PC-3 (cell line): ENCODE measurements around the gene ELK1.

ENCODE experiments used
- CTCF ChIP-seq: fragments of 300-600 bp; sonication (generic); conservative IDR thresholded peaks from 2 replicates; pipeline ENCODE4 v1.5.1; 2017; ENCODE audit warnings: antibody characterized with exemption, low read depth, mild to moderate bottlenecking, low read length
- EZH2 ChIP-seq: fragments of 300-600 bp; sonication (generic); IDR thresholded peaks from one replicate; pipeline ENCODE4 v1.6.1; 2017; ENCODE audit warnings: antibody characterized with exemption, mild to moderate bottlenecking, low read length; ENCODE audit not compliant: unreplicated experiment

DNA sequence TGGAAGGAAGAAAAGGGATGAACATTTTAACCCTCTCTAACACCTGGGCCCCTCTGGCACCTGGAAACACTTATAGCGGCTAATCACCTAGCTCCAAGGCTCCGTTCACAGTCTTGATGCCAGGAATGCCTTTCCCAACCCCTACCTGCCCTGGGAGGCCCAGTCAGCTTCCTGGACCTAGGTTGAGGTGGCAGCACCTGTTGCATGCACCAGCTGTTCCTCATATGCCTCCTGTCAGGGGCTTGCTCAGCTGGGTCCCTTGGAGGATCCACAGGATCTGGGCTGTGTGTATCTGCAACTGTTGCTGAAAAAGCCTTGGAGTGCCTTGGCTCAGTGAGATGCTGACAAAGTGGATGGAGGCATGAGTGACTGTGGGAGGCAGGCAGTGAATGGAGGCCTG, 25.0 kb downstream of the ELK1 start:
- TF ChIP-seq EZH2 (no peak), CTCF (no peak)
